HepG2 (cell line): Measurements from ENCODE around the gene RRP9. TPM values are rescaled to one million over a fixed set of nuclear protein-coding genes. Genes with fewer than 3 reads are reported as not detected.
A peak's percentile ranks its signal among the peaks of the same experiment; 100 is the strongest.

Experiments
- DMAP1 ChIP-seq: IDR thresholded peaks from 2 replicates; pipeline ENCODE4 v1.6.1; 2016
- PRPF4 ChIP-seq: fragments of 200-400 bp; formaldehyde crosslinking; IDR thresholded peaks from 2 replicates; pipeline ENCODE4 v1.6.1; 2016; ENCODE audit warnings: low read length, low read depth; ENCODE audit not compliant: poor library complexity, severe bottlenecking
- RBM39 ChIP-seq: fragments of 200-400 bp; formaldehyde crosslinking; IDR thresholded peaks from one replicate; pipeline ENCODE4 v1.6.1; 2018; ENCODE audit warnings: antibody characterized with exemption, mild to moderate bottlenecking, low read depth, low read length; ENCODE audit not compliant: poor library complexity, severe bottlenecking
- SOX13 ChIP-seq, 3 experiments: fragments of 450-650 bp in 1 of 3; sonication (generic) in 1 of 3; formaldehyde crosslinking in 1 of 3; IDR thresholded peaks in 2 of 3; conservative IDR thresholded peaks in 1 of 3; 2 replicates each; pipeline versions ENCODE4 v1.5.0 to v1.6.1; 2016 to 2020; ENCODE audit warnings: antibody characterized with exemption in 1 of 3, mild to moderate bottlenecking in 1 of 3, missing compliant biosample characterization in 1 of 3, missing genetic modification reagents in 1 of 3, moderate library complexity in 1 of 3
- YY1 ChIP-seq: IDR thresholded peaks from 2 replicates; pipeline ENCODE4 v1.6.1; 2011; ENCODE audit warnings: low read length, low read depth, moderate library complexity, mild to moderate bottlenecking; ENCODE audit not compliant: insufficient read depth, insufficient replicate concordance
- ZNF282 ChIP-seq: fragments of 450-650 bp; IDR thresholded peaks from 2 replicates; pipeline ENCODE4 v1.6.1; 2018; ENCODE audit not compliant: partially characterized antibody
- ZNF562 ChIP-seq: sonication (generic); formaldehyde crosslinking; IDR thresholded peaks from 2 replicates; pipeline ENCODE4 v1.8.0; 2022; ENCODE audit warnings: missing genetic modification reagents, borderline replicate concordance
- polyA plus RNA-seq, 8 experiments: library from polyadenylated mRNA; depleted of rRNA in 3 of 8; stranded (reverse) in 7 of 8; unstranded in 1 of 8; fragments of >200 nt; fragmentation: Illumina TruSeq in 4 of 8; extraction: Trizol in 4 of 8; gene quantifications; 2 replicates each; pipeline versions ENCODE4 v1.2.1 to v1.2.3, GENCODE V29; 2011 to 2016; ENCODE audit warnings: low read depth in 4 of 8, missing spikeins in 1 of 8, mixed read lengths in 1 of 8; ENCODE audit not compliant: insufficient read depth in 1 of 8
- total RNA-seq, 5 experiments: library from RNA; depleted of rRNA; stranded (reverse); fragments of >200 nt; fragmentation: Illumina TruSeq; extraction: Trizol; gene quantifications; 2 replicates each; pipeline ENCODE4 v1.2.3, GENCODE V29; 2016; ENCODE audit warnings: low read depth in 1 of 5
- TF ChIP-seq, protein P1 (sequence below): sonication (generic); formaldehyde crosslinking; IDR thresholded peaks from 2 replicates; pipeline ENCODE4 v1.5.0; 2020; ENCODE audit warnings: mild to moderate bottlenecking, missing genetic modification reagents, borderline replicate concordance
- TF ChIP-seq, protein P2 (sequence below): IDR thresholded peaks from 2 replicates; pipeline ENCODE4 v1.6.1; 2016; ENCODE audit warnings: control low read depth
- TF ChIP-seq, protein P3 (sequence below): sonication (generic); formaldehyde crosslinking; IDR thresholded peaks from 2 replicates; pipeline ENCODE4 v1.4.0; 2020; ENCODE audit warnings: missing genetic modification reagents, mild to moderate bottlenecking, borderline replicate concordance
- TF ChIP-seq, protein P4 (sequence below): sonication (generic); formaldehyde crosslinking; IDR thresholded peaks from 2 replicates; pipeline ENCODE4 v1.4.0; 2020; ENCODE audit warnings: missing genetic modification reagents, borderline replicate concordance
- TF ChIP-seq, protein P5 (sequence below): IDR thresholded peaks from 2 replicates; pipeline ENCODE4 v1.6.1; 2016
- TF ChIP-seq, protein P6 (sequence below): fragments of 450-650 bp; IDR thresholded peaks from 2 replicates; pipeline ENCODE4 v1.6.1; 2017; ENCODE audit warnings: mild to moderate bottlenecking

Gene RRP9
- total and polyA plus RNA-seq, 2 of the 13 experiments (the other 11 are each of a cell fraction or from before 2014, with no cell fraction given) = 14.8 to 44.0 TPM

DNA sequence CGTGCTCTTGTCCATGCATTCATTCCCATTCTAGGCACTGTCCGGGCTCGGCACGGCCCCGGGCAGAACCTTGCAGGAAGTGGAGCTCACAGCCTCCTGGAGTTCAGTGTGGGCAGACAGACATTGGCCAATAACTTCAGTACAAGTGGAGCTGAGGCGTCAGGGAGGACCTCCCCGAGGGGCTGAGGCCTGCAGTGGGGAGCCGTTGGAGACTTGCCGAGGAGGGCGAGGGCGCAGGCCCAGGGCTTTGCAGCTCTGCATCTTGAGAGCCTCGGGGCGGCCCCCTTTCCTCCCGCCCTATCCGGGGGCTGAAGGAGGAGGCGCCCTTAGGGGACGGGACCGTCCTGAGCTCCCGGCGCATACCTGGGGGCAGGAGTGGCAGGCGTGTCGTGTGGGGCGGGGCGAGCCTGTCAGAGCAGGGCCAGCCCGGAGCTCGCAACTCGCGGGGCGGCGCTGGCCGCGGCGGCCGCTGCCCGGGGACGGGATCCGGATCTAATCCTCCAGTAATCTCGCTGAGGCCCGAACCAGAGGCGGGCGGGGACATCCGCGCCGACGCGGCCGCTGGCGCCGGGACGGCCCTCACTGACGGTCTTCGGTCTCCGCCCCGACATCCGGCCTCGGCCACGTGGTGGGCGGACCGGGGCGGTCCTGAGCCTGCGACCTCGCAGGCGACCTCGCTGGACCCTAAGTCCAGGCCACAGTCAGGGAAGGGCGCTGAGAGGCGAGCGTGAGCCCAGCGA is 41.3 kb upstream of the RRP9 start, which contains the start of gene ACY1 (continued):
- TF ChIP-seq, protein P1, sequence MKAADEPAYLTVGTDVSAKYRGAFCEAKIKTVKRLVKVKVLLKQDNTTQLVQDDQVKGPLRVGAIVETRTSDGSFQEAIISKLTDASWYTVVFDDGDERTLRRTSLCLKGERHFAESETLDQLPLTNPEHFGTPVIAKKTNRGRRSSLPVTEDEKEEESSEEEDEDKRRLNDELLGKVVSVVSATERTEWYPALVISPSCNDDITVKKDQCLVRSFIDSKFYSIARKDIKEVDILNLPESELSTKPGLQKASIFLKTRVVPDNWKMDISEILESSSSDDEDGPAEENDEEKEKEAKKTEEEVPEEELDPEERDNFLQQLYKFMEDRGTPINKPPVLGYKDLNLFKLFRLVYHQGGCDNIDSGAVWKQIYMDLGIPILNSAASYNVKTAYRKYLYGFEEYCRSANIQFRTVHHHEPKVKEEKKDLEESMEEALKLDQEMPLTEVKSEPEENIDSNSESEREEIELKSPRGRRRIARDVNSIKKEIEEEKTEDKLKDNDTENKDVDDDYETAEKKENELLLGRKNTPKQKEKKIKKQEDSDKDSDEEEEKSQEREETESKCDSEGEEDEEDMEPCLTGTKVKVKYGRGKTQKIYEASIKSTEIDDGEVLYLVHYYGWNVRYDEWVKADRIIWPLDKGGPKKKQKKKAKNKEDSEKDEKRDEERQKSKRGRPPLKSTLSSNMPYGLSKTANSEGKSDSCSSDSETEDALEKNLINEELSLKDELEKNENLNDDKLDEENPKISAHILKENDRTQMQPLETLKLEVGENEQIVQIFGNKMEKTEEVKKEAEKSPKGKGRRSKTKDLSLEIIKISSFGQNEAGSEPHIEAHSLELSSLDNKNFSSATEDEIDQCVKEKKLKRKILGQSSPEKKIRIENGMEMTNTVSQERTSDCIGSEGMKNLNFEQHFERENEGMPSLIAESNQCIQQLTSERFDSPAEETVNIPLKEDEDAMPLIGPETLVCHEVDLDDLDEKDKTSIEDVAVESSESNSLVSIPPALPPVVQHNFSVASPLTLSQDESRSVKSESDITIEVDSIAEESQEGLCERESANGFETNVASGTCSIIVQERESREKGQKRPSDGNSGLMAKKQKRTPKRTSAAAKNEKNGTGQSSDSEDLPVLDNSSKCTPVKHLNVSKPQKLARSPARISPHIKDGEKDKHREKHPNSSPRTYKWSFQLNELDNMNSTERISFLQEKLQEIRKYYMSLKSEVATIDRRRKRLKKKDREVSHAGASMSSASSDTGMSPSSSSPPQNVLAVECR (CRISPR knock-in tag) = peak; percentile 81
- TF ChIP-seq ZNF562 (CRISPR knock-in tag) (no peak), RBM39 (no peak), PRPF4 (no peak), SOX13 (IDR thresholded peaks at IDR 0.05) (peak; percentile 24; the same call in 1 of the 2 replicates), SOX13 (CRISPR knock-in tag; conservative IDR thresholded peaks at IDR 0.05 in 1 of 2, IDR thresholded peaks at IDR 0.05 in 1 of 2) (peak in 1 of 2 experiments; percentile 70; a peak in 2 of 4 replicates), ZNF282 (no peak), YY1 (peak; percentile 68), DMAP1 (CRISPR knock-in tag) (peak; percentile 97)
- TF ChIP-seq, protein P2, sequence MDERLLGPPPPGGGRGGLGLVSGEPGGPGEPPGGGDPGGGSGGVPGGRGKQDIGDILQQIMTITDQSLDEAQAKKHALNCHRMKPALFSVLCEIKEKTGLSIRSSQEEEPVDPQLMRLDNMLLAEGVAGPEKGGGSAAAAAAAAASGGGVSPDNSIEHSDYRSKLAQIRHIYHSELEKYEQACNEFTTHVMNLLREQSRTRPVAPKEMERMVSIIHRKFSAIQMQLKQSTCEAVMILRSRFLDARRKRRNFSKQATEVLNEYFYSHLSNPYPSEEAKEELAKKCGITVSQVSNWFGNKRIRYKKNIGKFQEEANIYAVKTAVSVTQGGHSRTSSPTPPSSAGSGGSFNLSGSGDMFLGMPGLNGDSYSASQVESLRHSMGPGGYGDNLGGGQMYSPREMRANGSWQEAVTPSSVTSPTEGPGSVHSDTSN (CRISPR knock-in tag) = no peak
- TF ChIP-seq, protein P3, sequence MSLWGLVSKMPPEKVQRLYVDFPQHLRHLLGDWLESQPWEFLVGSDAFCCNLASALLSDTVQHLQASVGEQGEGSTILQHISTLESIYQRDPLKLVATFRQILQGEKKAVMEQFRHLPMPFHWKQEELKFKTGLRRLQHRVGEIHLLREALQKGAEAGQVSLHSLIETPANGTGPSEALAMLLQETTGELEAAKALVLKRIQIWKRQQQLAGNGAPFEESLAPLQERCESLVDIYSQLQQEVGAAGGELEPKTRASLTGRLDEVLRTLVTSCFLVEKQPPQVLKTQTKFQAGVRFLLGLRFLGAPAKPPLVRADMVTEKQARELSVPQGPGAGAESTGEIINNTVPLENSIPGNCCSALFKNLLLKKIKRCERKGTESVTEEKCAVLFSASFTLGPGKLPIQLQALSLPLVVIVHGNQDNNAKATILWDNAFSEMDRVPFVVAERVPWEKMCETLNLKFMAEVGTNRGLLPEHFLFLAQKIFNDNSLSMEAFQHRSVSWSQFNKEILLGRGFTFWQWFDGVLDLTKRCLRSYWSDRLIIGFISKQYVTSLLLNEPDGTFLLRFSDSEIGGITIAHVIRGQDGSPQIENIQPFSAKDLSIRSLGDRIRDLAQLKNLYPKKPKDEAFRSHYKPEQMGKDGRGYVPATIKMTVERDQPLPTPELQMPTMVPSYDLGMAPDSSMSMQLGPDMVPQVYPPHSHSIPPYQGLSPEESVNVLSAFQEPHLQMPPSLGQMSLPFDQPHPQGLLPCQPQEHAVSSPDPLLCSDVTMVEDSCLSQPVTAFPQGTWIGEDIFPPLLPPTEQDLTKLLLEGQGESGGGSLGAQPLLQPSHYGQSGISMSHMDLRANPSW = peak; percentile 92; the same call in 1 of the 2 replicates
- TF ChIP-seq, protein P4, sequence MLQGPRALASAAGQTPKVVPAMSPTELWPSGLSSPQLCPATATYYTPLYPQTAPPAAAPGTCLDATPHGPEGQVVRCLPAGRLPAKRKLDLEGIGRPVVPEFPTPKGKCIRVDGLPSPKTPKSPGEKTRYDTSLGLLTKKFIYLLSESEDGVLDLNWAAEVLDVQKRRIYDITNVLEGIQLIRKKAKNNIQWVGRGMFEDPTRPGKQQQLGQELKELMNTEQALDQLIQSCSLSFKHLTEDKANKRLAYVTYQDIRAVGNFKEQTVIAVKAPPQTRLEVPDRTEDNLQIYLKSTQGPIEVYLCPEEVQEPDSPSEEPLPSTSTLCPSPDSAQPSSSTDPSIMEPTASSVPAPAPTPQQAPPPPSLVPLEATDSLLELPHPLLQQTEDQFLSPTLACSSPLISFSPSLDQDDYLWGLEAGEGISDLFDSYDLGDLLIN (CRISPR knock-in tag) = no peak
- TF ChIP-seq, protein P5, sequence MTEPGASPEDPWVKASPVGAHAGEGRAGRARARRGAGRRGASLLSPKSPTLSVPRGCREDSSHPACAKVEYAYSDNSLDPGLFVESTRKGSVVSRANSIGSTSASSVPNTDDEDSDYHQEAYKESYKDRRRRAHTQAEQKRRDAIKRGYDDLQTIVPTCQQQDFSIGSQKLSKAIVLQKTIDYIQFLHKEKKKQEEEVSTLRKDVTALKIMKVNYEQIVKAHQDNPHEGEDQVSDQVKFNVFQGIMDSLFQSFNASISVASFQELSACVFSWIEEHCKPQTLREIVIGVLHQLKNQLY = peak; percentile 92
- TF ChIP-seq, protein P6, sequence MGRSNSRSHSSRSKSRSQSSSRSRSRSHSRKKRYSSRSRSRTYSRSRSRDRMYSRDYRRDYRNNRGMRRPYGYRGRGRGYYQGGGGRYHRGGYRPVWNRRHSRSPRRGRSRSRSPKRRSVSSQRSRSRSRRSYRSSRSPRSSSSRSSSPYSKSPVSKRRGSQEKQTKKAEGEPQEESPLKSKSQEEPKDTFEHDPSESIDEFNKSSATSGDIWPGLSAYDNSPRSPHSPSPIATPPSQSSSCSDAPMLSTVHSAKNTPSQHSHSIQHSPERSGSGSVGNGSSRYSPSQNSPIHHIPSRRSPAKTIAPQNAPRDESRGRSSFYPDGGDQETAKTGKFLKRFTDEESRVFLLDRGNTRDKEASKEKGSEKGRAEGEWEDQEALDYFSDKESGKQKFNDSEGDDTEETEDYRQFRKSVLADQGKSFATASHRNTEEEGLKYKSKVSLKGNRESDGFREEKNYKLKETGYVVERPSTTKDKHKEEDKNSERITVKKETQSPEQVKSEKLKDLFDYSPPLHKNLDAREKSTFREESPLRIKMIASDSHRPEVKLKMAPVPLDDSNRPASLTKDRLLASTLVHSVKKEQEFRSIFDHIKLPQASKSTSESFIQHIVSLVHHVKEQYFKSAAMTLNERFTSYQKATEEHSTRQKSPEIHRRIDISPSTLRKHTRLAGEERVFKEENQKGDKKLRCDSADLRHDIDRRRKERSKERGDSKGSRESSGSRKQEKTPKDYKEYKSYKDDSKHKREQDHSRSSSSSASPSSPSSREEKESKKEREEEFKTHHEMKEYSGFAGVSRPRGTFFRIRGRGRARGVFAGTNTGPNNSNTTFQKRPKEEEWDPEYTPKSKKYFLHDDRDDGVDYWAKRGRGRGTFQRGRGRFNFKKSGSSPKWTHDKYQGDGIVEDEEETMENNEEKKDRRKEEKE = no peak
